ENCODE data around the gene NFAT5. TPM values are rescaled to one million over a fixed set of nuclear protein-coding genes. Genes with fewer than 3 reads are reported as not detected.
A peak's percentile ranks its signal among the peaks of the same experiment; 100 is the strongest.

The NFAT5 gene
- total RNA-seq, 1 experiment from 2014 or later: 57.9 TPM

DNA sequence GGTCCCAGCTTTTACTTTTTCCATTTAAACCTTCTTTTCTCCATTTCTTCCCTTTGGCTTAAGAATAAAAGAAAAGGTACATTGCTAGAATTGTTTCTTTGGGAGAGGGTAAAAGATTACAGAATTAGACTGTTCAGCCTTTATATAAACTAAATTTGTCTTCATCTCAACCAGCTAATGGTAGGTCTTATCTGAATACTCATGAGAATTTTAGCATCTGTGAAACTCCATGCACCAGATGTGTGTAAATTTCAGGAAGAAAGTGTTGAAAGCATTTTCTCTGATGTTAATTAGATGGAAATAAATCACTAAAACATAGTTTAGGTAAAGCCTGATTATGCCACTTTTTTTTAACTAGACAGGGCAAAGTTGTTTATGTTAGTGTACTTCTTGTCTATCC is 135.7 kb downstream of the NFAT5 start:
- no peak for DNase-seq
- TF ChIP-seq, protein P1, sequence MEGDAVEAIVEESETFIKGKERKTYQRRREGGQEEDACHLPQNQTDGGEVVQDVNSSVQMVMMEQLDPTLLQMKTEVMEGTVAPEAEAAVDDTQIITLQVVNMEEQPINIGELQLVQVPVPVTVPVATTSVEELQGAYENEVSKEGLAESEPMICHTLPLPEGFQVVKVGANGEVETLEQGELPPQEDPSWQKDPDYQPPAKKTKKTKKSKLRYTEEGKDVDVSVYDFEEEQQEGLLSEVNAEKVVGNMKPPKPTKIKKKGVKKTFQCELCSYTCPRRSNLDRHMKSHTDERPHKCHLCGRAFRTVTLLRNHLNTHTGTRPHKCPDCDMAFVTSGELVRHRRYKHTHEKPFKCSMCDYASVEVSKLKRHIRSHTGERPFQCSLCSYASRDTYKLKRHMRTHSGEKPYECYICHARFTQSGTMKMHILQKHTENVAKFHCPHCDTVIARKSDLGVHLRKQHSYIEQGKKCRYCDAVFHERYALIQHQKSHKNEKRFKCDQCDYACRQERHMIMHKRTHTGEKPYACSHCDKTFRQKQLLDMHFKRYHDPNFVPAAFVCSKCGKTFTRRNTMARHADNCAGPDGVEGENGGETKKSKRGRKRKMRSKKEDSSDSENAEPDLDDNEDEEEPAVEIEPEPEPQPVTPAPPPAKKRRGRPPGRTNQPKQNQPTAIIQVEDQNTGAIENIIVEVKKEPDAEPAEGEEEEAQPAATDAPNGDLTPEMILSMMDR (IDR thresholded peaks at IDR 0.05; ENCODE audit: unreplicated experiment): no peak
- Mint-ChIP-seq H3K9me3 (ENCODE audit: low read depth, unreplicated experiment) (no peaks in the 10 kb centered on the region), H3K27me3 (ENCODE audit: unreplicated experiment) (no peaks in the 10 kb centered on the region), H3K27ac (ENCODE audit: unreplicated experiment) (no peak overlapping the region), H3K36me3 (ENCODE audit: insufficient read depth, unreplicated experiment) (peaks cover 37% of the 10 kb centered on the region), H3K4me1 (ENCODE audit: low read depth, unreplicated experiment) (peaks cover 2% of the 10 kb centered on the region), H3K4me3 (ENCODE audit: low read depth, unreplicated experiment) (no peak overlapping the region)
- intact Hi-C loops (cut with micrococcal nuclease; ENCODE audit: unreplicated experiment): no loop called here
- CTCF ChIA-PET: no interaction called here
- no TSS peak for BruUV-seq (replicated peaks)

DNA sequence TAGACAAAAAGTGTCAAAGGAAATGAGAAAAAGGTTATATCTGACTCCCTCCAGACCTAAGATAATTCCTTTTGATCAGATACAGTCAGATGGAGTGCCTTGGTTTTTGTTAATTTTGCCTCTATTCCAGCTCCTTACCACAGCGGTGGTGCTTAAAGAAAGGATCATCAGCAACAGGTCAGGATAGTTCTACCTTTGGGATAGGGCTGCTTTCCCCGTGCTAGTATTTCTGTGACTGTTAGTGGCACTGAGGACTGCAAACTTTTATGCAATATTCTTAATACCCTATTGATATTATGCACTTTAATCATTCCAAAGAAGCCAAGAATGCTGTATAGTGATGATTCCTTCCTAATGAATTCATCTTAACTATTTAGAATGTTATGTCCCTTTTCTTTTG is 136.1 kb downstream of the NFAT5 start:
- TF ChIP-seq, protein P1 (IDR thresholded peaks at IDR 0.05; ENCODE audit: unreplicated experiment): no peak
- no TSS peak for BruUV-seq (replicated peaks)
- Mint-ChIP-seq H3K36me3 (ENCODE audit: insufficient read depth, unreplicated experiment) (peaks cover 41% of the 10 kb centered on the region), H3K9me3 (ENCODE audit: low read depth, unreplicated experiment) (no peaks in the 10 kb centered on the region), H3K4me1 (ENCODE audit: low read depth, unreplicated experiment) (peaks cover 6% of the 10 kb centered on the region), H3K27ac (ENCODE audit: unreplicated experiment) (no peak overlapping the region), H3K4me3 (ENCODE audit: low read depth, unreplicated experiment) (no peak overlapping the region), H3K27me3 (ENCODE audit: unreplicated experiment) (no peaks in the 10 kb centered on the region)
- CTCF ChIA-PET: no interaction called here
- no peak for DNase-seq
- intact Hi-C loops (cut with micrococcal nuclease; ENCODE audit: unreplicated experiment): no loop called here

DNA sequence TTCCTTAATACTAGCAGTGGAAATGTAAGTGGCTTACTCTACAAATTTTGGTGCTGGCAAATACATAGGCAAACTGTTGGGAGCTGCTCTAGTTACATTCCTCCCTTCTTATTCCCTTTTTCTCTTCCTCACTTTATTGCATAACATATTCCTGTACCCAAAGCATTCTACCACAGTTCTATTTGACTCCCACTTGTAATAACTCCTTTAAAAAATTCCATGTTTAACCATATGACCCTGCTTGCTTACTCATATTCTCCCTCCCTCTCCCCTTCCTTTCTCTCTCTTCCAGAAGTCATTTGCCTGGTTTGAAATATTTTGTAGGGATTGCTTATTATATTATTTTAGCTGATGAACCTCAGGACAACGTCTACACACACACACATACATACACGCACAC is 137.9 kb downstream of the NFAT5 start:
- intact Hi-C loops (cut with micrococcal nuclease; ENCODE audit: unreplicated experiment): no loop called here
- peaks cover 48% of the 10 kb centered on the region for H3K36me3 Mint-ChIP-seq (ENCODE audit: insufficient read depth, unreplicated experiment)

DNA sequence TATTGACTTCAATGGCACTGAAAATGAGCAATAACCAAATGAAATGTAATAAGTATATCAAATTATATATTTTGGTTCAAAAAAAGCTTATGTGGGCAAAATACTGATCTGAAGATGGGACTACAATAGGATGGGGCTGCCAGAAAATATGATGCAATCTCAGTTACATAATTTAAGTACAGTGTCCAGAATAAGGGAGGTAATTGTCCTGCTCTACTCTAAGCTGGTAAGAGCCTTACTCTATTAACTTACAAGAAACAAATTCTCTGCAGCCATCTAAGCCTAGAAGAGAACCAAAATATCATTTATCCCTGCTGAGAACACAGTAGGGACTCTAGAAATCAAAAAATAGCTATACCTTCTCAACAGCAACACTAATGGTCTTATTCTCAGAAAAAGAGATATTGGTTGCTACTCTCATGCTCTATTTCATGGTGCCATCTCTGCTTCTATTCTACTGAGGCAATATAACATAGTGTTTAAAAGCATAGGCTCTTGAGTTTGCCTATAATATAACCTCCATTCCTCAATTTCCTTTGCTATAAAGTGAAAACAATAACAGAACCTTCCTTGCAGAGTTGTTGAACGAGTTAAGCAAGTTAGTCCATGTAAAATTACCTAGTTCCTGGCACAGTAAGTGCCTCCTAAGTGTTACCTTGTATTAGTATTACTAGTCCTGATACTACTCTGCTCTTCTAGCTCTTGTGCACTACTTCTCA is 140.6 kb downstream of the NFAT5 start:
- Mint-ChIP-seq H3K4me1 (ENCODE audit: low read depth, unreplicated experiment) (peaks cover 16% of the 10 kb centered on the region), H3K36me3 (ENCODE audit: insufficient read depth, unreplicated experiment) (peaks cover 66% of the 10 kb centered on the region), H3K9me3 (ENCODE audit: low read depth, unreplicated experiment) (no peaks in the 10 kb centered on the region), H3K27me3 (ENCODE audit: unreplicated experiment) (no peaks in the 10 kb centered on the region), H3K4me3 (ENCODE audit: low read depth, unreplicated experiment) (peak overlapping the region; percentile 37), H3K27ac (ENCODE audit: unreplicated experiment) (peak overlapping the region; percentile 75)
- CTCF ChIA-PET: interaction anchor here (0.6 to 1.3 kb wide), 3 partner anchors 44 to 168 kb away, joined by 3 to 5 read pairs (median 5); partner anchors contain the start of gene NOB1
- DNase-seq: no peak
- BruUV-seq (replicated peaks): no TSS peak
- TF ChIP-seq, protein P1 (IDR thresholded peaks at IDR 0.05; ENCODE audit: unreplicated experiment): no peak
- intact Hi-C loops (cut with micrococcal nuclease; ENCODE audit: unreplicated experiment): loop anchor here (2.0 kb wide), 1 partner anchor 310 kb away; no protein-coding TSS in a partner anchor

More for the DNA sequence above, 137.9 kb downstream of the NFAT5 start:
- peaks cover 8% of the 10 kb centered on the region for H3K4me1 Mint-ChIP-seq (ENCODE audit: low read depth, unreplicated experiment)
- H3K27me3 Mint-ChIP-seq (ENCODE audit: unreplicated experiment): no peaks in the 10 kb centered on the region
- H3K27ac Mint-ChIP-seq (ENCODE audit: unreplicated experiment): no peak overlapping the region
- no TSS peak for BruUV-seq (replicated peaks)
- H3K4me3 Mint-ChIP-seq (ENCODE audit: low read depth, unreplicated experiment): no peak overlapping the region
- no peak for DNase-seq
- H3K9me3 Mint-ChIP-seq (ENCODE audit: low read depth, unreplicated experiment): no peaks in the 10 kb centered on the region
- CTCF ChIA-PET: no interaction called here
- TF ChIP-seq, protein P1 (IDR thresholded peaks at IDR 0.05; ENCODE audit: unreplicated experiment): no peak

Data from Calu3 (cell line).